ENCODE results near the gene GON4L.
"Not testable (repeated sequence)": the region's sequence is repeated elsewhere in the genome, so short reads cannot be mapped to it uniquely, and the experiment has no call there.

The GON4L gene

DNA sequence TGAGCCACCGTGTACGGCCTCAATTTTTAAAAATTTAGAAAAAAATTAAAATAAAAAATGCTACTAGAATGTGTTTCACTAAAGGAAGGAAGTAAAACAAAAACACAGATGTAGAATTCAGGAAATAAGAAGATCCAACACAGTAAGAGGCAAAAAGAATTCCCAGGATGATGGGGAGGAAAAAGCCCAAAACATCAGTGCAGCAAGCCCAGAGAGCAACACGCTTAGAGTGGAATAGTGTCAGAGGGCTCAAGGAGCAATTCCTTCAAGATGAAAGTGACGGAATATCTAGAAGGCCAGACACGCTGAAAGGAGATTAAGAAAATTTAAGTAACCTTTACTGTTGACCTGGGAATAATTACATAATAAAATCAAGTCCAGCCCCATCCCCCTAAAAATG, 87.8 kb downstream of the GON4L start:
- Histone ChIP-seq H3K4me1 (ENCODE audit: control insufficient read depth, insufficient read depth, low read length) (no peaks in the 10 kb centered on the region), H3K9me3 (ENCODE audit: control insufficient read depth, insufficient read depth, low read depth, low read length) (no peaks in the 10 kb centered on the region), H3K36me3 (ENCODE audit: control insufficient read depth in 2 of 2, insufficient read depth in 1 of 2, low read length in 2 of 2) (peaks cover 58 to 88% of the 10 kb centered on the region in 2 experiments), H3K27ac (ENCODE audit: extremely low read depth, low read depth, low read length) (no peak overlapping the region), H3K4me3 (ENCODE audit: low read depth, low read length) (no peak overlapping the region)
- ChIA-PET CTCF (interaction anchor here (0.7 to 0.8 kb wide), 2 partner anchors 59 to 737 kb away, joined by 3 to 4 read pairs; no protein-coding TSS in a partner anchor), POLR2A (no interaction called here)
- TF ChIP-seq ZNF174 (tag by site-specific recombination; IDR thresholded peaks at IDR 0.05) (no peak), ZNF654 (tag by site-specific recombination; IDR thresholded peaks at IDR 0.05; ENCODE audit: low read depth) (no peak), ZNF501 (tag by site-specific recombination; IDR thresholded peaks at IDR 0.05) (no peak), SCRT2 (tag by site-specific recombination; IDR thresholded peaks at IDR 0.05) (no peak), ZNF530 (tag by site-specific recombination; IDR thresholded peaks at IDR 0.05; ENCODE audit: low read depth) (no peak)

DNA sequence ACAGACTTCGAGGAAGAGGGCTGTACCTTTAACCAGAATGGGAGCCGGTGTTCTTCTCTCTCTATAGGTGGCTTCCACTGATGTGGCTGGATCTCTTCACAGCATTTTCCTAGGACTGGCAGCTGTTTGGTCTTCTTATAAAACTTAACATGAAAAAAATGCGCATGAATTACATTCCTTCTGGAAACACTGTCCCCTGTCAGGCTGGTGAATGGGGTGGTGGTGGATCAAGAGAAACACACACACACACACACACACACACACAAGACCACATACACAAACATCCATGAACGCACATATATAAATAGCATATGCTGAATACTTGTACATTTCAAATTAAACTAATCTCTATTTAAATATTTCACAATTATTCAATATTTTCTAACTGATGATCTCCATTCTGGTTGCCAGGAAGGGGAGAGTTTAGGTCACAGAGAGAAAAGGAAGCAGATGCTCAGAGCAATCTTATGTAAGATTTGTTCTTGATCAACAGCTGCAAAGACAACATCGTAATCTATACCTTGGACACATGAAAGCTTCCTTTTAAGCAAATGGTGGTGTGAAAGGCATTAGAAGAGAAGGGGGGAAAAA, 89.5 kb downstream of the GON4L start:
- H3K4me3 ChIP-seq (ENCODE audit: low read depth, low read length); H3K4me1 ChIP-seq (ENCODE audit: control insufficient read depth, insufficient read depth, low read length); H3K27ac ChIP-seq (ENCODE audit: extremely low read depth, low read depth, low read length); POLR2A ChIA-PET; H3K9me3 ChIP-seq (ENCODE audit: control insufficient read depth, insufficient read depth, low read depth, low read length): not testable (repeated sequence)
- peaks cover 59 to 86% of the 10 kb centered on the region in 2 experiments for H3K36me3 ChIP-seq (ENCODE audit: control insufficient read depth in 2 of 2, insufficient read depth in 1 of 2, low read length in 2 of 2)
- CTCF ChIA-PET = interaction anchor here (0.7 kb wide), 1 partner anchor 402 kb away, joined by 4 read pairs; no protein-coding TSS in a partner anchor

DNA sequence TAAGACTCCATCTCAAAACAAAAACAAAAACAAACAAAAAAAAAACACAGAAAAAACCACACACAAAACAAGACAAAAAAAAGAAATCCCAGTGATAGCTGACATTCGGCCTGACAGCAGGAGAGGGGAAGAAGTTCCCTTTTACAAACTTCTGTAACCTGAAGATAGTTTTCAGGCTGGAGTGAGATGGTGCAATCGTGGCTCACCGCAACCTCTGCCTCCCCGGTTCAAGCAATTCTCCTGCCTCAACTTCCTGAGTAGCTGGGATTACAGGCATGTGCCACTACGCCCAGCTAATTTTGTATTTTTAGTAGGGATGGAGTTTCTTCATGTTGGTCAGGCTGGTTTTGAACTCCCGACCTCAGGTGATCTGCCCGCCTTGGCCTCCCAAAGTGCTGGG, 93.0 kb downstream of the GON4L start:
- H3K4me1 ChIP-seq (ENCODE audit: control insufficient read depth, insufficient read depth, low read length); H3K9me3 ChIP-seq (ENCODE audit: control insufficient read depth, insufficient read depth, low read depth, low read length); H3K4me3 ChIP-seq (ENCODE audit: low read depth, low read length); H3K27ac ChIP-seq (ENCODE audit: extremely low read depth, low read depth, low read length); POLR2A ChIA-PET: not testable (repeated sequence)
- CTCF ChIA-PET = interaction anchor here (0.6 to 0.7 kb wide), 3 partner anchors 50 to 179 kb away, joined by 3 to 4 read pairs (median 3); no protein-coding TSS in a partner anchor
- peaks cover 42 to 82% of the 10 kb centered on the region in 2 experiments for H3K36me3 ChIP-seq (ENCODE audit: control insufficient read depth in 2 of 2, insufficient read depth in 1 of 2, low read length in 2 of 2)

DNA sequence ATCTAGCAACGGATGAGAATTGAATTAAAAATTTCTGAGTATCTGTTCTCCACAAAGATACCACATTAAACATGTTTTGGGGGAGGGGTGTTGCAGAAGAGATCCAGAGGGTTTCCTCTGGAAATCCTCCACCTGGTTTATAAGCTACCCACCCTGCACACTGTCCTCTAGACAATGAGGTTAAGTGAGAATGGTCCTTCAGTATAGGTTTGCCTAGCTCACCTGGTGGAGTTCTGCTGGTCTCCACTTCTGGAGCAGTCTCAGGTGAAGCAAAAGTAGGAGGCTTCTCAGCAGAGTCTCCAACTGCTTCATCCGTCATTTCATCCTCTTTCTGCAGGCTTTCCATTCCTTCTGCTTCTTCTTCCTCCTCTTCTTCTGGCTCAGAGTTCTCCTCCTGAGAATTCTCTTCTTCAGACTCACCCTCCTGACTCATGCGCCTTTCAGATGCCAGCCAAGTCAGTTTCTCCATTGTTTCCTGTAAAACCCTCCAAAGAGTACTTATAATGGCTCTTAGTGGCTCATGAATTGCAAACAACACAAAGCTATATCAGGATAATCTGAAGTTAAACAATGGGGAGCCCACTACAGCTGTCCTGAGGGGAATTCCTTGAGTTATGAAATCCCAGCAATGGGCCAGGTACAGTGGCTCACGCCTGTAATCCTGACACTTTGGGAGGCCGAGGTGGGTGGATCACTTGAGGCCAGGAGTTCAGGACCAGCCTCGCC, 93.8 kb downstream of the GON4L start:
- H3K27ac ChIP-seq (ENCODE audit: extremely low read depth, low read depth, low read length); H3K9me3 ChIP-seq (ENCODE audit: control insufficient read depth, insufficient read depth, low read depth, low read length); POLR2A ChIA-PET; H3K4me1 ChIP-seq (ENCODE audit: control insufficient read depth, insufficient read depth, low read length); H3K4me3 ChIP-seq (ENCODE audit: low read depth, low read length): not testable (repeated sequence)
- CTCF ChIA-PET = interaction anchor here (0.6 kb wide), 2 partner anchors 52 to 180 kb away, joined by 3 to 4 read pairs; no protein-coding TSS in a partner anchor
- H3K36me3 ChIP-seq (ENCODE audit: control insufficient read depth in 2 of 2, insufficient read depth in 1 of 2, low read length in 2 of 2) = peaks cover 44 to 85% of the 10 kb centered on the region in 2 experiments

DNA sequence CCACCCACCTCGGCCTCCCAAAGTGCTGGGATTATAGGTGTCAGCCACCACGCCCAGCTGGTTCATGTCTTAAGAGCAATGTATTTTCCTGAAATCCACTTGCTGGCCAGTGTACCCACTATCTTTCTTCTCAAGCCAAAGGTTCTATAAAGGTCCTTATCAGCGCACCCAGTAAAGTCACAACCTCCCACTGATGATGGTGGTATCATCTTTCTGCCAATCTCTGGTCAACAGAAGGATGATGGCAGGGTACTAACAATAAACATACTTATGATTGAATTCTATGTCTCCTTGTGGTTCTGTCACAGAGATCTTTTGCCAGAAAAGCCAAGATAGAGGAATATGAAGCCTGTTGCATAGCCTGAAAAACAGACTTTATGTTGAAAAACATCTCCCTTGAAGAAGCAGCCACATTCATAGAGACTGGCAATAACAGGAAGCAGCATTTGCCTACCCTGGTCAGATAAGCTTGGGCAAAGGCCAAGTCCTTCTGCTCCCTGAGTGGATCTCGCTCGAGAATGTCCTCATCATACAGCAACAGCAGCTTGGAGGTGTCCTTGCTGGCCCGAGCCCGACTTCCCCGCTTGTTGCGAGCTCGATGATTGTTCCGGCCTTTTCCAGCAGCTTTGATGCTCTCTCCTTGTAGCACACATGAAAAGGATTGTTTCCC, 95.1 kb downstream of the GON4L start:
- H3K36me3 ChIP-seq (ENCODE audit: control insufficient read depth in 2 of 2, insufficient read depth in 1 of 2, low read length in 2 of 2) = peaks cover 41 to 83% of the 10 kb centered on the region in 2 experiments

More for the DNA sequence above, 95.1 kb downstream of the GON4L start:
- no peak for TF ChIP-seq ZNF623 (tag by site-specific recombination; IDR thresholded peaks at IDR 0.05)
- no peak for TF ChIP-seq ZNF112 (tag by site-specific recombination; IDR thresholded peaks at IDR 0.05)
- no peak for TF ChIP-seq ZBTB20 (tag by site-specific recombination; IDR thresholded peaks at IDR 0.05)
- no peak for TF ChIP-seq ZNF16 (tag by site-specific recombination; IDR thresholded peaks at IDR 0.05; ENCODE audit: low read depth)
- TF ChIP-seq ZNF426 (tag by site-specific recombination; IDR thresholded peaks at IDR 0.05) = no peak
- no peak for TF ChIP-seq ZFP41 (tag by site-specific recombination; IDR thresholded peaks at IDR 0.05; ENCODE audit: borderline replicate concordance)
- TF ChIP-seq ZNF248 (tag by site-specific recombination; IDR thresholded peaks at IDR 0.05) = no peak
- no peak for TF ChIP-seq ZNF48 (tag by site-specific recombination; IDR thresholded peaks at IDR 0.05)
- no peak for TF ChIP-seq ZNF571 (tag by site-specific recombination; IDR thresholded peaks at IDR 0.05)
- no peak for TF ChIP-seq ZNF548 (tag by site-specific recombination; IDR thresholded peaks at IDR 0.05)
- TF ChIP-seq ZNF133 (tag by site-specific recombination; IDR thresholded peaks at IDR 0.05) = no peak
- ChIA-PET CTCF (interaction anchor here (0.6 to 0.7 kb wide), 2 partner anchors 115 to 799 kb away, joined by 4 read pairs; no protein-coding TSS in a partner anchor), POLR2A (no interaction called here)
- Histone ChIP-seq H3K27ac (ENCODE audit: extremely low read depth, low read depth, low read length) (no peak overlapping the region), H3K4me3 (ENCODE audit: low read depth, low read length) (no peak overlapping the region), H3K4me1 (ENCODE audit: control insufficient read depth, insufficient read depth, low read length) (no peaks in the 10 kb centered on the region), H3K9me3 (ENCODE audit: control insufficient read depth, insufficient read depth, low read depth, low read length) (no peaks in the 10 kb centered on the region)

All from HEK293 (cell line).